Measurements from ENCODE around the gene RASIP1.

The RASIP1 gene

GRCh38 chr19:48746110-48746509 is 5.7 kb upstream of the RASIP1 start:
- DNase-seq (ENCODE audit: extremely low spot score), result no peak
- CTCF ChIA-PET, result no interaction called here
- TF ChIP-seq TARDBP (IDR thresholded peaks at IDR 0.05), result no peak
- no peak for TF ChIP-seq PKNOX1 (IDR thresholded peaks at IDR 0.05)
- no peak for TF ChIP-seq LEF1 (IDR thresholded peaks at IDR 0.05; ENCODE audit: borderline replicate concordance)
- POLR2A ChIA-PET, result interaction anchor here (1.1 to 1.7 kb wide), 8 partner anchors 8 to 100 kb away, joined by 3 to 9 read pairs (median 4); partner anchors contain the start of gene CA11

- POLR2A ChIA-PET, result interaction anchor here (1.1 kb wide), 1 partner anchor 25 kb away, joined by 7 read pairs; no protein-coding TSS in a partner anchor
- no peak for TF ChIP-seq CTBP1 (IDR thresholded peaks at IDR 0.05; ENCODE audit: borderline replicate concordance)
- no peak for TF ChIP-seq SP1 (IDR thresholded peaks at IDR 0.05)
- TF ChIP-seq FOXK2 (IDR thresholded peaks at IDR 0.05), result no peak
- no peak for TF ChIP-seq LEF1 (IDR thresholded peaks at IDR 0.05; ENCODE audit: borderline replicate concordance)
- no peak for TF ChIP-seq ZNF384 (IDR thresholded peaks at IDR 0.05)
- no peak for TF ChIP-seq FOXA1 (IDR thresholded peaks at IDR 0.05)
- TF ChIP-seq SUZ12 (IDR thresholded peaks at IDR 0.05), result peak; percentile 96
- no peak for TF ChIP-seq TARDBP (IDR thresholded peaks at IDR 0.05)
- TF ChIP-seq L3MBTL2 (conservative IDR thresholded peaks at IDR 0.05), result peak; percentile 72
- CTCF ChIA-PET, result no interaction called here
- DNase-seq (ENCODE audit: extremely low spot score), result peak; percentile 62
These were observed 5.0 kb upstream of the RASIP1 start for GRCh38 chr19:48745208-48745995.

- DNase-seq (ENCODE audit: extremely low spot score), result no peak
- ChIA-PET POLR2A (interaction anchor here (1.1 kb wide), 1 partner anchor 22 kb away, joined by 5 read pairs; no protein-coding TSS in a partner anchor), CTCF (no interaction called here)
- no peak for TF ChIP-seq TARDBP (IDR thresholded peaks at IDR 0.05)
- TF ChIP-seq CTBP1 (IDR thresholded peaks at IDR 0.05; ENCODE audit: borderline replicate concordance), result no peak
- TF ChIP-seq FOXK2 (IDR thresholded peaks at IDR 0.05), result no peak
- TF ChIP-seq FOXA1 (IDR thresholded peaks at IDR 0.05), result no peak
- no peak for TF ChIP-seq NFRKB (IDR thresholded peaks at IDR 0.05)
- TF ChIP-seq LEF1 (IDR thresholded peaks at IDR 0.05; ENCODE audit: borderline replicate concordance), result no peak
These were observed 1.7 kb upstream of the RASIP1 start for GRCh38 chr19:48742096-48742495.

- POLR2A ChIA-PET, result interaction anchor here (1.1 kb wide), 1 partner anchor 21 kb away, joined by 5 read pairs; no protein-coding TSS in a partner anchor
- CTCF ChIA-PET, result interaction anchor here (0.7 kb wide), 1 partner anchor 25 kb away, joined by 3 read pairs; no protein-coding TSS in a partner anchor
- no peak for TF ChIP-seq BHLHE40 (IDR thresholded peaks at IDR 0.05; ENCODE audit: borderline replicate concordance)
- no peak for TF ChIP-seq SP1 (IDR thresholded peaks at IDR 0.05)
- no peak for TF ChIP-seq CTBP1 (IDR thresholded peaks at IDR 0.05; ENCODE audit: borderline replicate concordance)
- TF ChIP-seq FOXA1 (IDR thresholded peaks at IDR 0.05), result no peak
- TF ChIP-seq LEF1 (IDR thresholded peaks at IDR 0.05; ENCODE audit: borderline replicate concordance), result no peak
- no peak for TF ChIP-seq ELF4 (IDR thresholded peaks at IDR 0.05)
- TF ChIP-seq SUZ12 (IDR thresholded peaks at IDR 0.05), result no peak
- TF ChIP-seq TARDBP (IDR thresholded peaks at IDR 0.05), result no peak
- no peak for TF ChIP-seq L3MBTL2 (conservative IDR thresholded peaks at IDR 0.05)
- TF ChIP-seq ZNF384 (IDR thresholded peaks at IDR 0.05), result no peak
- no peak for TF ChIP-seq FOXM1 (IDR thresholded peaks at IDR 0.05; ENCODE audit: borderline replicate concordance)
- TF ChIP-seq HDGF (IDR thresholded peaks at IDR 0.05; ENCODE audit: borderline replicate concordance), result no peak
- no peak for TF ChIP-seq ARNT (IDR thresholded peaks at IDR 0.05)
- DNase-seq (ENCODE audit: extremely low spot score), result peak; percentile 74
These were observed 954 bp upstream of the RASIP1 start for GRCh38 chr19:48741129-48741999.

- DNase-seq (ENCODE audit: extremely low spot score), result no peak
- ChIA-PET CTCF (interaction anchor here (0.5 to 1.4 kb wide), 4 partner anchors 48 to 1886 kb away, joined by 3 to 4 read pairs (median 4); no protein-coding TSS in a partner anchor), POLR2A (interaction anchor here (1.1 to 3.0 kb wide), 7 partner anchors 12 to 120 kb away, joined by 3 to 17 read pairs (median 4); partner anchors contain the start of genes CA11, MAMSTR, RPL18 and SPHK2)
These were observed 826 bp downstream of the RASIP1 start for GRCh38 chr19:48739404-48740163.

GRCh38 chr19:48738557-48739403 is 1.6 kb downstream of the RASIP1 start:
- ChIA-PET CTCF (interaction anchor here (0.8 to 1.4 kb wide), 3 partner anchors 49 to 93 kb away, joined by 3 to 4 read pairs (median 4); partner anchors contain the start of gene CA11), POLR2A (interaction anchor here (0.5 to 3.0 kb wide), 16 partner anchors 8 to 120 kb away, joined by 3 to 17 read pairs (median 4); partner anchors contain the start of genes CA11, IZUMO1, MAMSTR and RPL18)
- peak; percentile 98 for DNase-seq (ENCODE audit: extremely low spot score)
- TF ChIP-seq ARNT (IDR thresholded peaks at IDR 0.05) (0 out of 2 replicates have a peak, but pooled peaks have one; percentile 35), FOXM1 (IDR thresholded peaks at IDR 0.05; ENCODE audit: borderline replicate concordance) (no peak), ZNF384 (IDR thresholded peaks at IDR 0.05) (no peak)

More at GRCh38 chr19:48739404-48740163, 826 bp downstream of the RASIP1 start:
- TF ChIP-seq HDGF (IDR thresholded peaks at IDR 0.05; ENCODE audit: borderline replicate concordance) (0 out of 2 replicates have a peak, but pooled peaks have one; percentile 35), TARDBP (IDR thresholded peaks at IDR 0.05) (no peak)

Measured in HEK293T (cell line).